ENCODE measurements around the gene LRP1B. TPM values are rescaled to one million over a fixed set of nuclear protein-coding genes. Genes with fewer than 3 reads are reported as not detected.

Gene LRP1B
- total RNA-seq, 1 donor from 2014 or later: 1.7 TPM

- Mint-ChIP-seq H3K27ac (no peak overlapping the region), H3K27me3 (ENCODE audit: low read depth) (peaks cover 1% of the 10 kb centered on the region), H3K9me3 (peaks cover 20% of the 10 kb centered on the region), H3K36me3 (no peaks in the 10 kb centered on the region), H3K4me3 (no peak overlapping the region), H3K4me1 (peaks cover 10% of the 10 kb centered on the region)
- no peak for TF ChIP-seq CTCF (IDR thresholded peaks at IDR 0.05; ENCODE audit: unreplicated experiment)
- DNase-seq (ENCODE audit: low spot score in 2 of 2, unreplicated experiment in 2 of 2): no peak
Measured at GRCh38 chr2:140630557-140630956, 1500.3 kb downstream of the LRP1B start.

GRCh38 chr2:140627885-140628284 lies 1502.9 kb downstream of the LRP1B start:
- no peak overlapping the region for H3K27ac Mint-ChIP-seq
- H3K9me3 Mint-ChIP-seq: peaks cover 19% of the 10 kb centered on the region
- peaks cover 1% of the 10 kb centered on the region for H3K27me3 Mint-ChIP-seq (ENCODE audit: low read depth)
- H3K4me3 Mint-ChIP-seq: no peak overlapping the region
- DNase-seq (ENCODE audit: low spot score in 2 of 2, unreplicated experiment in 2 of 2): no peak
- TF ChIP-seq CTCF (IDR thresholded peaks at IDR 0.05; ENCODE audit: unreplicated experiment): no peak
- no peaks in the 10 kb centered on the region for H3K4me1 Mint-ChIP-seq
- H3K36me3 Mint-ChIP-seq: no peaks in the 10 kb centered on the region

GRCh38 chr2:140627136-140627535 lies 1503.7 kb downstream of the LRP1B start:
- Mint-ChIP-seq H3K27ac (no peak overlapping the region), H3K27me3 (ENCODE audit: low read depth) (peaks cover 1% of the 10 kb centered on the region), H3K9me3 (peaks cover 19% of the 10 kb centered on the region), H3K4me1 (no peaks in the 10 kb centered on the region), H3K36me3 (no peaks in the 10 kb centered on the region), H3K4me3 (no peak overlapping the region)
- no peak for TF ChIP-seq CTCF (IDR thresholded peaks at IDR 0.05; ENCODE audit: unreplicated experiment)
- DNase-seq (ENCODE audit: low spot score in 2 of 2, unreplicated experiment in 2 of 2): no peak

- TF ChIP-seq CTCF (IDR thresholded peaks at IDR 0.05; ENCODE audit: unreplicated experiment): no peak
- peaks cover 11% of the 10 kb centered on the region for H3K9me3 Mint-ChIP-seq
- no peak overlapping the region for H3K4me3 Mint-ChIP-seq
- no peaks in the 10 kb centered on the region for H3K27me3 Mint-ChIP-seq (ENCODE audit: low read depth)
- no peaks in the 10 kb centered on the region for H3K4me1 Mint-ChIP-seq
- H3K27ac Mint-ChIP-seq: no peak overlapping the region
- DNase-seq (ENCODE audit: low spot score in 2 of 2, unreplicated experiment in 2 of 2): no peak
- H3K36me3 Mint-ChIP-seq: no peaks in the 10 kb centered on the region
Measured at GRCh38 chr2:140624200-140624599, 1506.6 kb downstream of the LRP1B start.

- Mint-ChIP-seq H3K4me1 (no peaks in the 10 kb centered on the region), H3K36me3 (no peaks in the 10 kb centered on the region), H3K4me3 (no peak overlapping the region), H3K9me3 (peaks cover 7% of the 10 kb centered on the region), H3K27me3 (ENCODE audit: low read depth) (no peaks in the 10 kb centered on the region), H3K27ac (no peak overlapping the region)
- no peak for DNase-seq (ENCODE audit: low spot score in 2 of 2, unreplicated experiment in 2 of 2)
- TF ChIP-seq CTCF (IDR thresholded peaks at IDR 0.05; ENCODE audit: unreplicated experiment): no peak
Measured at GRCh38 chr2:140621583-140622362, 1509.0 kb downstream of the LRP1B start.
